Liver (tissue), 9 donors: ENCODE data around the gene TRAK1. TPM values are rescaled to one million over a fixed set of nuclear protein-coding genes. Genes with fewer than 3 reads are reported as not detected.

Experiments used
- DNase-seq: peaks from one replicate; pipeline ENCODE4 v3.0.0-alpha.2; 2017; ENCODE audit warnings: low spot score
- H3K27ac ChIP-seq, 2 donors: one replicate each; pipeline ENCODE4 v1.7.0; 2013; ENCODE audit warnings: inconsistent platforms in 2 of 2, low read length in 2 of 2, control low read depth in 1 of 2, low read depth in 1 of 2, mild to moderate bottlenecking in 1 of 2
- H3K27me3 ChIP-seq, 4 donors: one replicate each; pipeline versions ENCODE4 v1.6.1 to v1.7.0; 2013; ENCODE audit warnings: low read length in 3 of 4, inconsistent platforms in 1 of 4, mild to moderate bottlenecking in 1 of 4, moderate library complexity in 1 of 4; ENCODE audit not compliant: control insufficient read depth in 4 of 4, insufficient read depth in 4 of 4
- H3K36me3 ChIP-seq, 4 donors: one replicate each; pipeline versions ENCODE4 v1.6.1 to v1.7.0; 2013; ENCODE audit warnings: low read length in 3 of 4, mild to moderate bottlenecking in 3 of 4, low read depth in 1 of 4, moderate library complexity in 1 of 4; ENCODE audit not compliant: control insufficient read depth in 4 of 4, insufficient read depth in 3 of 4
- H3K4me1 ChIP-seq, 4 donors: one replicate each; pipeline versions ENCODE4 v1.6.1 to v1.7.0; 2013; ENCODE audit warnings: low read length in 3 of 4, mild to moderate bottlenecking in 3 of 4, moderate library complexity in 1 of 4; ENCODE audit not compliant: control insufficient read depth in 4 of 4, insufficient read depth in 4 of 4
- H3K4me3 ChIP-seq, 3 donors: one replicate each; pipeline versions ENCODE4 v1.6.1 to v1.7.0; 2013; ENCODE audit warnings: low read length in 3 of 3, control low read depth in 1 of 3, low read depth in 1 of 3, mild to moderate bottlenecking in 1 of 3
- H3K9ac ChIP-seq, 2 donors: one replicate each; pipeline ENCODE4 v1.7.0; 2013; ENCODE audit warnings: low read length in 2 of 2, mild to moderate bottlenecking in 2 of 2, moderate library complexity in 2 of 2, control low read depth in 1 of 2, low read depth in 1 of 2
- H3K9me3 ChIP-seq, 4 donors: one replicate each; pipeline versions ENCODE4 v1.6.1 to v1.7.0; 2013; ENCODE audit warnings: low read length in 3 of 4; ENCODE audit not compliant: control insufficient read depth in 4 of 4
- EGR1 ChIP-seq, 2 donors: IDR thresholded peaks; 2 replicates each; pipeline ENCODE4 v1.6.1; 2016 to 2018; ENCODE audit warnings: antibody characterized with exemption in 2 of 2, low read depth in 2 of 2
- FOXA1 ChIP-seq: IDR thresholded peaks from 2 replicates; pipeline ENCODE4 v1.6.1; 2016; ENCODE audit warnings: antibody characterized with exemption
- GABPA ChIP-seq, 2 donors: IDR thresholded peaks in 1 of 2; conservative IDR thresholded peaks in 1 of 2; 2 replicates each; pipeline ENCODE4 v1.6.1; 2016; ENCODE audit warnings: antibody characterized with exemption in 2 of 2, mild to moderate bottlenecking in 1 of 2, moderate library complexity in 1 of 2
- HNF4A ChIP-seq, 2 donors: conservative IDR thresholded peaks; 2 replicates each; pipeline ENCODE4 v1.6.1; 2016; ENCODE audit warnings: antibody characterized with exemption in 2 of 2, mild to moderate bottlenecking in 2 of 2
- JUND ChIP-seq, 2 donors: IDR thresholded peaks; 2 replicates each; pipeline ENCODE4 v1.6.1; 2016; ENCODE audit warnings: antibody characterized with exemption in 2 of 2
- NR2F2 ChIP-seq: IDR thresholded peaks from 2 replicates; pipeline ENCODE4 v1.6.1; 2016; ENCODE audit warnings: antibody characterized with exemption
- RXRA ChIP-seq, 2 donors: IDR thresholded peaks; 2 replicates each; pipeline ENCODE4 v1.6.1; 2017 to 2018; ENCODE audit warnings: antibody characterized with exemption in 2 of 2, mild to moderate bottlenecking in 1 of 2
- TAF1 ChIP-seq: conservative IDR thresholded peaks from 2 replicates; pipeline ENCODE4 v1.6.1; 2016; ENCODE audit warnings: antibody characterized with exemption, mild to moderate bottlenecking
- YY1 ChIP-seq: IDR thresholded peaks from 2 replicates; pipeline ENCODE4 v1.6.1; 2016; ENCODE audit warnings: antibody characterized with exemption, mild to moderate bottlenecking
- WGBS: extraction: QIAGEN DNeasy Blood & Tissue Kit; methylation state at CpG from one replicate; pipeline ENCODE4 v1.1.7; 2013; 5-methylcytosine and 5-hydroxymethylcytosine counted together
- polyA plus RNA-seq, 2 donors: library from polyadenylated mRNA; stranded (reverse) in 1 of 2; unstranded in 1 of 2; fragments of 200-250 nt in 1 of 2; fragments of >200 nt in 1 of 2; fragmentation: Nextera tagmentation in 1 of 2; extraction: Ambion mirVana in 1 of 2; gene quantifications; one replicate each; pipeline versions ENCODE4 v1.2.1 to v1.2.3, GENCODE V29; 2013 to 2015
- total RNA-seq, 2 donors: library from RNA; depleted of rRNA; stranded (reverse); fragments of >200 nt; gene quantifications; one replicate each; pipeline ENCODE4 v1.2.3, GENCODE V29; 2014
- TF ChIP-seq, protein P1 (sequence below): IDR thresholded peaks from 2 replicates; pipeline ENCODE4 v1.6.1; 2016; ENCODE audit warnings: antibody characterized with exemption
- TF ChIP-seq, protein P2 (sequence below): IDR thresholded peaks from 2 replicates; pipeline ENCODE4 v1.6.1; 2016; ENCODE audit warnings: antibody characterized with exemption, mild to moderate bottlenecking
- TF ChIP-seq, protein P3 (sequence below): IDR thresholded peaks from 2 replicates; pipeline ENCODE4 v1.6.1; 2016; ENCODE audit warnings: antibody characterized with exemption
- TF ChIP-seq, protein P4 (sequence below): IDR thresholded peaks from 2 replicates; pipeline ENCODE4 v1.6.1; 2016; ENCODE audit warnings: antibody characterized with exemption
- TF ChIP-seq, protein P5 (sequence below): fragments of 150-350 bp; IDR thresholded peaks from 2 replicates; pipeline ENCODE4 v1.5.1; 2017; ENCODE audit warnings: improper control_type of control experiment, low read depth, low read length; ENCODE audit not compliant: missing input control
- donor health status: healthy.
- donor health status: healthy.
- donor health status: healthy.
- donor health status: healthy.
- donor health status: healthy.

Gene TRAK1
- total and polyA plus RNA-seq, 4 donors, result 3.4 to 21.7 (median 8.6) TPM

DNA sequence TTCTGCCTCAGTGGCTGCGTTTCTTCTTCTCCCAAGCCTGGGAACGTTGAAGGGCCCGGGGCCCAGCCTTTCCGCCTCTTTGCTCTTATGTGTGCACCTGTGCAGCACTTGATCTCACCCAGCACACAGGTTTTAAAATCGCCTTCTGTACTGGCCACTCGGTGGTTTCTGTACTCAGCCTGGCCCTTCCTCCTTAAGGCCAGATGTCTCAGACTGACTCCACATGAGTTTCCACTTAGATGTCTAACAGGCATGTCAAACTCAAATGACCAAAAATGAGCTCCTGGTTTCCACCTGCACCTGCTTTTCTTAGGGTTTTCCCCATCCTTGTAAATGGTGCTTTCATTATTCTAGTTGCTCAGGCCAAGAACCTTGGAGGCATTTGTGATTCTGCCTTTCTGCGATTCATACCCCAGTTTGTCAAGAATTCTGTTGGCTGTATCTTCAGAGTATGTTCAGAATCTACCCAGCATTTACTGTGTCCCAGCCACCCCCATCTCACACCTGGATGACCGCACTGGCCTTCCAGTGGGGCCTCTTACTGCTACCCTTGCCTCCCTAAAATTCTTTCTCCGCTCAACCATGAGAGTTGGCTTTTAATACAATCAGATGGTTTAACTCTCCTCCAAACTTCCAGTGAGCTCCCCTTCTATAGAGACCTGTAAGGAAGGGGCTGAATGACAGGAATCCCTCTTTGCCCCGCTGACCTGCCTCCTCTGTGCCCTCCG is 2.2 kb upstream of the TRAK1 start (continued):
- TF ChIP-seq, protein P1, sequence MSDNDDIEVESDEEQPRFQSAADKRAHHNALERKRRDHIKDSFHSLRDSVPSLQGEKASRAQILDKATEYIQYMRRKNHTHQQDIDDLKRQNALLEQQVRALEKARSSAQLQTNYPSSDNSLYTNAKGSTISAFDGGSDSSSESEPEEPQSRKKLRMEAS, result no peak
- TF ChIP-seq, protein P2, sequence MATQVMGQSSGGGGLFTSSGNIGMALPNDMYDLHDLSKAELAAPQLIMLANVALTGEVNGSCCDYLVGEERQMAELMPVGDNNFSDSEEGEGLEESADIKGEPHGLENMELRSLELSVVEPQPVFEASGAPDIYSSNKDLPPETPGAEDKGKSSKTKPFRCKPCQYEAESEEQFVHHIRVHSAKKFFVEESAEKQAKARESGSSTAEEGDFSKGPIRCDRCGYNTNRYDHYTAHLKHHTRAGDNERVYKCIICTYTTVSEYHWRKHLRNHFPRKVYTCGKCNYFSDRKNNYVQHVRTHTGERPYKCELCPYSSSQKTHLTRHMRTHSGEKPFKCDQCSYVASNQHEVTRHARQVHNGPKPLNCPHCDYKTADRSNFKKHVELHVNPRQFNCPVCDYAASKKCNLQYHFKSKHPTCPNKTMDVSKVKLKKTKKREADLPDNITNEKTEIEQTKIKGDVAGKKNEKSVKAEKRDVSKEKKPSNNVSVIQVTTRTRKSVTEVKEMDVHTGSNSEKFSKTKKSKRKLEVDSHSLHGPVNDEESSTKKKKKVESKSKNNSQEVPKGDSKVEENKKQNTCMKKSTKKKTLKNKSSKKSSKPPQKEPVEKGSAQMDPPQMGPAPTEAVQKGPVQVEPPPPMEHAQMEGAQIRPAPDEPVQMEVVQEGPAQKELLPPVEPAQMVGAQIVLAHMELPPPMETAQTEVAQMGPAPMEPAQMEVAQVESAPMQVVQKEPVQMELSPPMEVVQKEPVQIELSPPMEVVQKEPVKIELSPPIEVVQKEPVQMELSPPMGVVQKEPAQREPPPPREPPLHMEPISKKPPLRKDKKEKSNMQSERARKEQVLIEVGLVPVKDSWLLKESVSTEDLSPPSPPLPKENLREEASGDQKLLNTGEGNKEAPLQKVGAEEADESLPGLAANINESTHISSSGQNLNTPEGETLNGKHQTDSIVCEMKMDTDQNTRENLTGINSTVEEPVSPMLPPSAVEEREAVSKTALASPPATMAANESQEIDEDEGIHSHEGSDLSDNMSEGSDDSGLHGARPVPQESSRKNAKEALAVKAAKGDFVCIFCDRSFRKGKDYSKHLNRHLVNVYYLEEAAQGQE, result no peak

DNA sequence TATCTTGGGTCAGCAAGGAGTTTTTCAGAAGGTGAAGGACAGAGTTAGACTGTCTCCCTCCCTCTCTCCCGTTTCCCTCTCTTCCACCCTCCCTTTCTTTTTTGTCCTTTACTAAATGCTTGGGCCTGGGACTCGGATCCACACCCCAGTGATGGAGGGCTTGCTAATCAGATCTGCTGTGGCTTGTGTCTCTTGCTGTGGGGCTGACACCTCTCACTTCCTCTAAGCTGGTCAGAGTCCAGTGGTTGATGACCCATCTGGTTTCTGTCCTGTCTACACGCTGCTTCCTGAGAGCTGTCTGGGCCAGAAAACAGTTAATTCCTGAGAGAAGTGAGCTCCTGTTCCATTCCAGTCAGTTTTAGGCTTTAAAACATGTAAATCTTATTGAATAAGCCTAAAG is 849 bp downstream of the TRAK1 start:
- no peak overlapping the region for H3K9ac ChIP-seq
- no peaks in the 10 kb centered on the region for H3K27me3 ChIP-seq
- H3K36me3 ChIP-seq, result peaks cover 2 to 24% (median 10%) of the 10 kb centered on the region in 4 donors
- no peak overlapping the region for H3K27ac ChIP-seq
- TF ChIP-seq JUND (IDR thresholded peaks at IDR 0.05), result no peak
- TF ChIP-seq, protein P3, sequence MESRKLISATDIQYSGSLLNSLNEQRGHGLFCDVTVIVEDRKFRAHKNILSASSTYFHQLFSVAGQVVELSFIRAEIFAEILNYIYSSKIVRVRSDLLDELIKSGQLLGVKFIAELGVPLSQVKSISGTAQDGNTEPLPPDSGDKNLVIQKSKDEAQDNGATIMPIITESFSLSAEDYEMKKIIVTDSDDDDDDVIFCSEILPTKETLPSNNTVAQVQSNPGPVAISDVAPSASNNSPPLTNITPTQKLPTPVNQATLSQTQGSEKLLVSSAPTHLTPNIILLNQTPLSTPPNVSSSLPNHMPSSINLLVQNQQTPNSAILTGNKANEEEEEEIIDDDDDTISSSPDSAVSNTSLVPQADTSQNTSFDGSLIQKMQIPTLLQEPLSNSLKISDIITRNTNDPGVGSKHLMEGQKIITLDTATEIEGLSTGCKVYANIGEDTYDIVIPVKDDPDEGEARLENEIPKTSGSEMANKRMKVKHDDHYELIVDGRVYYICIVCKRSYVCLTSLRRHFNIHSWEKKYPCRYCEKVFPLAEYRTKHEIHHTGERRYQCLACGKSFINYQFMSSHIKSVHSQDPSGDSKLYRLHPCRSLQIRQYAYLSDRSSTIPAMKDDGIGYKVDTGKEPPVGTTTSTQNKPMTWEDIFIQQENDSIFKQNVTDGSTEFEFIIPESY, result no peak
- H3K4me3 ChIP-seq, result no peak overlapping the region
- 89% methylated on average over 3 of the region's 3 CpGs for WGBS
- DNase-seq, result no peak
- H3K9me3 ChIP-seq, result no peaks in the 10 kb centered on the region
- H3K4me1 ChIP-seq, result no peaks in the 10 kb centered on the region

DNA sequence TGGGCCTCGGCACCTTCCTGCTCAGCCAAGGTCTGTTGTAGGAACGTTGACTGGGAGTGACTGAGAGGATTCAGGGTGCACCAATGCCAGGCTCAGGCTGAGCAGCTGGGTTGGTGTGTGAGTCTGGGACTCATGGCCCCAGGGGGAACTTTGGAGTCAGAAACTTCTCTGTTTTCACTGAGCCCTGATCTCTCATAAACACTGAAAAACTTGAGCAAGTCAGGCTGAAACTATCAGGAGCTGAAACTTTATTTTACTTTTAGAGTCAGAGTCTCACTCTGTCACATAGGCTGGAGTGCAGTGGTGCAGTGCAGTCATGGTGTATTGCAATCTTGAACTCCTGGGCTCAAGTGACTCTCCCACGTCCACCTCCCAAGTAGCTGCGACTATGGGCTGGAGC is 3.0 kb downstream of the TRAK1 start:
- Histone ChIP-seq H3K27me3 (no peaks in the 10 kb centered on the region), H3K4me1 (no peaks in the 10 kb centered on the region), H3K9ac (no peak overlapping the region), H3K27ac (no peak overlapping the region), H3K9me3 (no peaks in the 10 kb centered on the region), H3K4me3 (no peak overlapping the region), H3K36me3 (peaks cover 0 to 7% (median 3%) of the 10 kb centered on the region in 4 donors)
- no peak for DNase-seq
- WGBS, result 92% methylated on average over 4 of the region's 4 CpGs
- TF ChIP-seq, protein P4, sequence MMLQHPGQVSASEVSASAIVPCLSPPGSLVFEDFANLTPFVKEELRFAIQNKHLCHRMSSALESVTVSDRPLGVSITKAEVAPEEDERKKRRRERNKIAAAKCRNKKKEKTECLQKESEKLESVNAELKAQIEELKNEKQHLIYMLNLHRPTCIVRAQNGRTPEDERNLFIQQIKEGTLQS, result no peak
- TF ChIP-seq JUND (IDR thresholded peaks at IDR 0.05) (no peak), EGR1 (IDR thresholded peaks at IDR 0.05; ENCODE audit: low read depth in 2 of 2) (no peak), HNF4A (conservative IDR thresholded peaks at IDR 0.05) (no peak), YY1 (no peak), RXRA (IDR thresholded peaks at IDR 0.05) (no peak), FOXA1 (no peak), GABPA (IDR thresholded peaks at IDR 0.05 in 1 of 2, conservative IDR thresholded peaks at IDR 0.05 in 1 of 2) (no peak), TAF1 (no peak), NR2F2 (no peak)
- TF ChIP-seq, protein P1, result no peak
- TF ChIP-seq, protein P3, result no peak
- TF ChIP-seq, protein P5, sequence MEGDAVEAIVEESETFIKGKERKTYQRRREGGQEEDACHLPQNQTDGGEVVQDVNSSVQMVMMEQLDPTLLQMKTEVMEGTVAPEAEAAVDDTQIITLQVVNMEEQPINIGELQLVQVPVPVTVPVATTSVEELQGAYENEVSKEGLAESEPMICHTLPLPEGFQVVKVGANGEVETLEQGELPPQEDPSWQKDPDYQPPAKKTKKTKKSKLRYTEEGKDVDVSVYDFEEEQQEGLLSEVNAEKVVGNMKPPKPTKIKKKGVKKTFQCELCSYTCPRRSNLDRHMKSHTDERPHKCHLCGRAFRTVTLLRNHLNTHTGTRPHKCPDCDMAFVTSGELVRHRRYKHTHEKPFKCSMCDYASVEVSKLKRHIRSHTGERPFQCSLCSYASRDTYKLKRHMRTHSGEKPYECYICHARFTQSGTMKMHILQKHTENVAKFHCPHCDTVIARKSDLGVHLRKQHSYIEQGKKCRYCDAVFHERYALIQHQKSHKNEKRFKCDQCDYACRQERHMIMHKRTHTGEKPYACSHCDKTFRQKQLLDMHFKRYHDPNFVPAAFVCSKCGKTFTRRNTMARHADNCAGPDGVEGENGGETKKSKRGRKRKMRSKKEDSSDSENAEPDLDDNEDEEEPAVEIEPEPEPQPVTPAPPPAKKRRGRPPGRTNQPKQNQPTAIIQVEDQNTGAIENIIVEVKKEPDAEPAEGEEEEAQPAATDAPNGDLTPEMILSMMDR, result no peak
- TF ChIP-seq, protein P2, result no peak
